HK-2 (cell line): ENCODE data around the gene PARL.

Experiments used
- DNase-seq: peaks from one replicate; pipeline ENCODE4 v3.0.0-alpha.2; 2018; ENCODE audit not compliant: unreplicated experiment

Gene PARL

GRCh38 chr3:183884427-183885296 is at the start of gene PARL:
Gene PARL, minus strand, starts transcription at chr3:183884880. Its CDS starts 34 bp downstream, at chr3:183884846.
- peak; percentile 99 for DNase-seq

DNA sequence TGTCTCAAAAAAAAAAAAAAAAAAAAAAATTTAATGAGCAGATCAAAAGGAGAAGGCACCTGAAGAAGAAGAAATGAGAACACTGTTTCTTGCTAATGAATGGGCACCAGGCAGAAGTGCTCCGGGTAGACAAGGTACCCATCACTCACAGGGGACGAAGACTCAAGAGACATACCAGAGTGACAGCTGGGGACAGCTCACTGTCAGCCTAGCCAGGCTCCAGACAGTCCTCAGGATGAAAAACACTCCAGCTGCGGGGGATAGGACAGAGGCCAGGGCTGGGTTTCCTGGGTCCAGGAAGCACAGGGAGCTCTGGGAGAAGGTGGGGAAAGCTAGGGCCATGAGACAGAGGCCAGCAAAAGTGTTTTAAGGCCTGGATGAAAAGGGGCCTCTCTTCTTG is 48.5 kb upstream of the PARL start:
- DNase-seq: no peak

DNA sequence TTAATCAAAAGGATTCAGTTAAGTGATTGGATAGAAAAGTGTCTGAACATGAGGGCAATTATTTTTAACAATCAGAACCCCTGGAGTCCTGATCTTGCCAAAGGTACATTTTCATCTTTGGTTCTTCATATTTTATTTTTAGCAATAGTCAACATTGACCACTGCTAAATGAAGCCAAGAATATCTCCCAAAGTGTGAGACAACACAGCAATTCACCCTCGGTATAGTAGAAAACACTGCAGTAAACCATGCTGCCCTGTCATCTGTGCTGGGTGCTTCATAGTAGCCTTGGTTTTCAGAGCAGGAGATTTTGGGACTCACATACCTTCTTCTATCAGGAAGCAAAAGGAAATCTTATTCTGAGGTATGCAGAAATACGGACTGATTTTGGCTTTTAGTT is 47.2 kb upstream of the PARL start:
- no peak for DNase-seq

DNA sequence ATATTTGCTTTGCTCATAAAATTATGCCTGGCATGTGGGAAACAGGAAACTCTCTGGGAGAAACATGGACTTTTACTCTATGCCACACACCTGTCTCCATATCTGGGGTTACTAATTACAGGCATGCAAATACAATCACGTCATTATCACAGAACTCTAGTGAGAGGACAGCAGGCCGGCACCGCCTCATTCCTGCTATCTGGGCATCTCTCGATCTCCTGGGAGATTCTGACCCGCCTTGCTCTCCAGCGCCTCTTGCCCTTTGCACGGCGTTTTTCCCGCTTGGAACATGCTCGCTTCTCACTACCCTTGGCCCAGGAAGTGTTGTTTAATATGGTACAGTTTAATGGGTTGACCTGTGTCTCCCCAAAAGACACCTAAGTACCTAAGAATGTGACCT is 45.4 kb upstream of the PARL start:
- no peak for DNase-seq

DNA sequence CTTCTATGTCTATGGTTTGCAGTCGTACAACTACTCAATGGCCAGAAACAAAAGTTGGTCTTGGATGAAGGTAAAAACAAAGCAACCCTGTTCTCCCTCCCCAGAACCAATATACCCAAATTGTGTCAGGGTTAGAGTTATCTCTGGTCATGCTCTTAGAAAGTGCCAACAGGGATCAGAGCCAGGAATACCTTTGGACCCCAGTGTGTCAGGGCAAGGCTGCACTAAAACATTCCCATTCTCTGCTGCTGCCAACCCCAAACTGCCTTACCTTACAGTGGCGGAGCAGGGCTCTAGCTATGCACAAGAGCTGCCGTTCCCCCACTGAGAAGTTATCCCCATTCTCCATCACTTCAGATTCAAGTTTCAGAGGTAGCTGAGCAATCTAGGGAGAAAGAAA is 42.4 kb upstream of the PARL start:
- no peak for DNase-seq

DNA sequence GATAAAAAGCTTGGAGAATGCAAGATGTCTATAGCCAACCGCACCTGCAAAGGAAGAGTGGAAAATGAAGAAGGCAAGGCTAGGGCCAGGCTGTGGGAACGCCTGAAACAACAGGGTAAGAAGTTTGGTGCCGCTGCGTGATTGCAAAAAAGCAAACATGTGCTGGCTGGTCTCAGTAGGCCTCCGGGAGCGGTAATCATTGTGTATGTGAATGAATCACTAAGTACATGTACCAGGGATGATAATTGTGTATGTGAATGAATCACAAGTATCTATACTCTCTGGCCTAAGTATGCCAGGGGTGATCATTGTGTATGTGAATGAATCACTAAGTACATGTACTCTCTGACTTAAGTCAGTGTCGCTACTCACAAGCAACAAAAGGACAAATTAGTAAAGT is 40.3 kb upstream of the PARL start:
- DNase-seq: no peak

DNA sequence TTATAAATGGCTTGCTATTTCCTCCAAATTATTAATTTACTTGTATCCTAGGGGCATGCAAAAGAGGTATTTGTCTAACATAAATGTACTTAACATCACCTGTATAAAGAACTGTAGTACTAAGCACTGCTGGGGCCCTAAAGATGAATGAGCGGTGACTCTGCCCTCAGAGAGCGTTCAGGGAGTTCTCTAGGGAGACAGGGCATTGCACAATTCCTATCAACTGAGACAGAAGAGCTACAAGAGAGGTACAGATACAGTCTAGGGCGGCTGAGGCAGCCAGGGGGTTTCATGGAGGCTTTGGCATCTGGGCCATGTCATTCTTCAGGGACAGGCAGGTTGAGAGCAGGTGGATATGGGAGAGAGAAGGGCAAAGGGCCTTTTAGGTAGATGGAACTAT is 39.9 kb upstream of the PARL start:
- no peak for DNase-seq

DNA sequence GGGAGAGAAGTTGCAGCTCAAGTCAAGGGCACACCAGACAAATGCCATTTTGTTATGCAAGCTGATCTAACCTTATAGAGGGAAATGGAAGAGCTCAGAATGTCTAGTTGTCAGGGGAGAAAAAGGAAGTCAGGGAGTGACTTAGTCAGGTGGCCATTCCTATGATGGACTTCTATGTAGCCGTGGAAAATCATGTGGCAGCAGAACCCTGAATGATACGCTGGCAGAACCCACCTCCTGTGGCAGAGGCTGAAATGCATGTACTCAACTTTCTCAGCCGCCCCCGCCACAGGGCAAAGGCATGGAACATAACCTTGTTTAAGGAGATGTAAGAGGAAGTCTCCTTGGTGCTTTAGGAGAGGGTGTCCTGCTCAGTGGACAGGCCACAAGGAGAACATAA is 37.7 kb upstream of the PARL start:
- no peak for DNase-seq

- no peak for DNase-seq
These were observed 36.4 kb upstream of the PARL start for GRCh38 chr3:183921096-183921495.

GRCh38 chr3:183920416-183920815 is 35.7 kb upstream of the PARL start:
- no peak for DNase-seq

- no peak for DNase-seq
These were observed 33.5 kb upstream of the PARL start for GRCh38 chr3:183918178-183918577.

DNA sequence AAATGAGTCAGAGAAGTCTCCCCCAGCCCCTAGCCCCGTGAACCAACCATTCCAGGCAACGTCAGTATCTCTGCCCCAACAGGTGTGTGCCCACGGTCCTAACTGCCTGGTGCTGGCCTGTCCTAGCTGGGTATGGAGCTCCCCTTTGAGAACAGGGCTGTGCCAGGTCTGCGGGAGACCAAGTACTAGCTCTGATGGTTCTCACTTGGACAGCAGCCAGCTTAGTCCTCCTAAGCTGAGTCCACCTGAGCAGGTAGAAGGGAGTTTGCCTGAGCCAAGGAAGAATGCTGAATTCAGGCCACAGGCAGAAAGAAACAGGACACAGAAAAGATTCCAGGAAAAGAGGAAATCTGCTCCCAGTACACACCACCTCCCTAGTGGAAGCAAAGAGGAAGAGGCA is 33.1 kb upstream of the PARL start:
- no peak for DNase-seq

GRCh38 chr3:183914856-183915255 is 30.2 kb upstream of the PARL start:
- no peak for DNase-seq

- DNase-seq: no peak
These were observed 28.9 kb upstream of the PARL start for GRCh38 chr3:183913580-183913920.

- DNase-seq: no peak
These were observed 28.4 kb upstream of the PARL start for GRCh38 chr3:183912895-183913579.

GRCh38 chr3:183911763-183912506 is 27.3 kb upstream of the PARL start:
- no peak for DNase-seq

DNA sequence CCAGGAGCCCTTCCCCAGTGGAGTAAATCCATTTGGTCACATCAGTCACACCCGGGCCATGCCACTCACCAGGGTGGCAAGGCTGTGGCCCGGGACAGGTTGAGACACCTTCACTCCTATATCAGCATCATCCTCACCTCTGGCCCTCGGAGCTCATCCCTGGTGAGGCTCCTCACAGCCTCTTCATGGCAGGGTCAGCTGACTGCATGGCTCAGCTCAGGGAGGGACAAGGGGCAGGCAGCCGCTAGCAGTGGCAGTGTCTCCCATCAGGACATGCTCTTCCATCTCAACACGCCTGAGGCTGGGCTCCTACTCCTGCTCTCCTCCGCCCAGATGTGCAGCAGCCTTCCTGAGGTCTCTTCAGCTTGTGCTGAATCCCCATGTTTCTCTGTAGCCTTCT is 26.4 kb upstream of the PARL start:
- DNase-seq: no peak

GRCh38 chr3:183909030-183909600 is 24.4 kb upstream of the PARL start:
- no peak for DNase-seq

- no peak for DNase-seq
These were observed 23.2 kb upstream of the PARL start for GRCh38 chr3:183907911-183908331.

- DNase-seq: no peak
These were observed 22.5 kb upstream of the PARL start for GRCh38 chr3:183907176-183907575.

DNA sequence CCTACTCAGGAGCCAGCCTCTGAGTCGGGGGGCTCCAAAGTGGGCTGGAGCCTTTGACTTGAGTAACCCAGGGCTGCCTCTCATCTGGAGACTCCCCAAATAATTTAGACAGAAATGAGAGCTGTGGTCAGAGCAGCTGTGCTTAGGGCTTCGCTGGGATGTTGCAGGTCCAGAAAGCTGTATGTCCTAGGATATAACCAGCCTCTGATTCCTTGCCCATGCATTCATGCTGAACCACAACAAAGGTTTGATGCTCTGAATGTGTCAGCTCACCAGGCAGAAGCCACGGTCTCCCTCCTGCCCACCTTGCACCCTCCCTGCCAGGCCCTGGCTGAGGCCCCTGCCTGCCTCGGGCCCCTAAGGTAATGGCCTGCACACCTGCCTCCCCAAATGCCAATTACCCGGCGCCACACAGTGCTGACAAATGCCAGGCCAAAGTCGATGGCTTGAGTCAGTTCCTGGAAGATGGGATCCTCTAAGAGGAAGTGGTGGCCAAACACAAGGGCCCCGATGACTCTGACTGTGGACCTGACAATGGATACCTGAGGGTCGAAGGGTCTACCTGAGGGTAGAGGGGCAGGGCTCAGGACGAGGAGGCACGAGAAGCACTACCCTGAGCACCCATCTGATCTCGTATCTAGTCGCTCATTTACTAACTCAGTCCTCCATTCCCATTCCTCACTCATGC is 21.7 kb upstream of the PARL start:
- DNase-seq: no peak
